GM12878 (cell line): Measurements from ENCODE around the gene CSF1.

Experiments
- CEBPB ChIP-seq, 2 experiments: fragments of 150-350 bp in 1 of 2; IDR thresholded peaks; 2 replicates each; pipeline ENCODE4 v1.6.1; 2012 to 2014; ENCODE audit warnings: low read depth in 2 of 2, low read length in 2 of 2, borderline replicate concordance in 1 of 2, inconsistent platforms in 1 of 2
- CTCF ChIP-seq, 3 experiments: IDR thresholded peaks in 2 of 3; conservative IDR thresholded peaks in 1 of 3; 2 replicates each; pipeline ENCODE4 v1.5.1; 2011; ENCODE audit warnings: low read depth in 3 of 3, low read length in 3 of 3, mild to moderate bottlenecking in 3 of 3, control low read depth in 2 of 3, moderate library complexity in 2 of 3, inconsistent platforms in 1 of 3, mixed read lengths in 1 of 3; ENCODE audit not compliant: control insufficient read depth in 2 of 3, insufficient read depth in 1 of 3; ENCODE audit errors: extremely low read depth in 1 of 3
- NFIC ChIP-seq: IDR thresholded peaks from 2 replicates; pipeline ENCODE4 v1.6.1; 2012; ENCODE audit warnings: low read depth, mild to moderate bottlenecking, inconsistent platforms, low read length, moderate library complexity
- POLR2A ChIP-seq: IDR thresholded peaks from 2 replicates; pipeline ENCODE4 v1.6.1; 2011; ENCODE audit warnings: low read depth, mild to moderate bottlenecking, low read length

- TF ChIP-seq CEBPB (IDR thresholded peaks at IDR 0.05; ENCODE audit: borderline replicate concordance in 1 of 2, low read depth in 2 of 2, low read length in 2 of 2): no peak
- no peak for TF ChIP-seq CTCF (IDR thresholded peaks at IDR 0.05 in 2 of 3, conservative IDR thresholded peaks at IDR 0.05 in 1 of 3; ENCODE audit: control insufficient read depth in 2 of 3, extremely low read depth in 1 of 3, insufficient read depth in 1 of 3, low read depth in 3 of 3, low read length in 3 of 3)
- TF ChIP-seq POLR2A: peak; percentile 23; the same call in 1 of the 2 replicates
- no peak for TF ChIP-seq NFIC
These were observed 13.7 kb downstream of the CSF1 start for GRCh38 chr1:109924316-109924715.
